Kidney epithelial cell (primary cell): ENCODE data around the gene ZPLD1. TPM values are rescaled to one million over a fixed set of nuclear protein-coding genes. Genes with fewer than 3 reads are reported as not detected.

ENCODE experiments used
- DNase-seq: peaks from one replicate; pipeline ENCODE4 v3.0.0-alpha.2; 2010; ENCODE audit warnings: low read depth
- H3K27me3 ChIP-seq: 2 replicates; pipeline ENCODE4 v1.6.0; 2011; ENCODE audit warnings: low read length; ENCODE audit not compliant: control insufficient read depth, insufficient read depth
- H3K36me3 ChIP-seq: 2 replicates; pipeline ENCODE4 v1.5.1; 2011; ENCODE audit warnings: low read length; ENCODE audit not compliant: control insufficient read depth, insufficient read depth
- H3K4me3 ChIP-seq: 2 replicates; pipeline ENCODE4 v1.5.1; 2011; ENCODE audit warnings: low read depth, mild to moderate bottlenecking, control low read depth, low read length
- total RNA-seq: library from RNA; depleted of rRNA; stranded (reverse); fragments of >200 nt; gene quantifications from 2 replicates; pipeline ENCODE4 v1.2.3, GENCODE V29; 2015
- TF ChIP-seq, protein P1 (sequence below): IDR thresholded peaks from 2 replicates; pipeline ENCODE4 v1.5.1; 2011; ENCODE audit warnings: mild to moderate bottlenecking, moderate library complexity, low read length, control low read depth, inconsistent platforms; ENCODE audit not compliant: insufficient read depth, poor library complexity, severe bottlenecking

The ZPLD1 gene
- total RNA-seq, 1 donor from 2014 or later: 0.08 TPM

DNA sequence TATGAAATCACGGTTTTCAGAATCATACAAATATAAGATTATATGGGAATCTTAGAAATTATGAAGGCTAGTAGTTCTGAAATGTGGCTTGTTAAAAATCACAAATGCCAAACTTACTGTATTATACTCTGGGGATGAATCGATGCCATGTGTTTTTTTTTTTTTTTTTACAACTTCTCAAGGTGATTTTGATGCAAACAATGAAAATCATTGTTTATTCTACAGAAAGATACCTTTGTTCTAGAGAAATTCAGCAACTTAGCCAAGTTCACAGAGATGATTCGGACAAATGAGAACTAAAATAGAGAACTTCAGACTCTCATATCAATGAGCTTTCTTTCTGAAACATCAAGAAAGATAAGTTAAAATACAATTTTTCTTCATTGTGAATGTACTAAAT, 92.0 kb downstream of the ZPLD1 start:
- H3K36me3 ChIP-seq: no peaks in the 10 kb centered on the region
- H3K27me3 ChIP-seq: no peaks in the 10 kb centered on the region
- no peak overlapping the region for H3K4me3 ChIP-seq
- TF ChIP-seq, protein P1, sequence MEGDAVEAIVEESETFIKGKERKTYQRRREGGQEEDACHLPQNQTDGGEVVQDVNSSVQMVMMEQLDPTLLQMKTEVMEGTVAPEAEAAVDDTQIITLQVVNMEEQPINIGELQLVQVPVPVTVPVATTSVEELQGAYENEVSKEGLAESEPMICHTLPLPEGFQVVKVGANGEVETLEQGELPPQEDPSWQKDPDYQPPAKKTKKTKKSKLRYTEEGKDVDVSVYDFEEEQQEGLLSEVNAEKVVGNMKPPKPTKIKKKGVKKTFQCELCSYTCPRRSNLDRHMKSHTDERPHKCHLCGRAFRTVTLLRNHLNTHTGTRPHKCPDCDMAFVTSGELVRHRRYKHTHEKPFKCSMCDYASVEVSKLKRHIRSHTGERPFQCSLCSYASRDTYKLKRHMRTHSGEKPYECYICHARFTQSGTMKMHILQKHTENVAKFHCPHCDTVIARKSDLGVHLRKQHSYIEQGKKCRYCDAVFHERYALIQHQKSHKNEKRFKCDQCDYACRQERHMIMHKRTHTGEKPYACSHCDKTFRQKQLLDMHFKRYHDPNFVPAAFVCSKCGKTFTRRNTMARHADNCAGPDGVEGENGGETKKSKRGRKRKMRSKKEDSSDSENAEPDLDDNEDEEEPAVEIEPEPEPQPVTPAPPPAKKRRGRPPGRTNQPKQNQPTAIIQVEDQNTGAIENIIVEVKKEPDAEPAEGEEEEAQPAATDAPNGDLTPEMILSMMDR: no peak
- DNase-seq: no peak

DNA sequence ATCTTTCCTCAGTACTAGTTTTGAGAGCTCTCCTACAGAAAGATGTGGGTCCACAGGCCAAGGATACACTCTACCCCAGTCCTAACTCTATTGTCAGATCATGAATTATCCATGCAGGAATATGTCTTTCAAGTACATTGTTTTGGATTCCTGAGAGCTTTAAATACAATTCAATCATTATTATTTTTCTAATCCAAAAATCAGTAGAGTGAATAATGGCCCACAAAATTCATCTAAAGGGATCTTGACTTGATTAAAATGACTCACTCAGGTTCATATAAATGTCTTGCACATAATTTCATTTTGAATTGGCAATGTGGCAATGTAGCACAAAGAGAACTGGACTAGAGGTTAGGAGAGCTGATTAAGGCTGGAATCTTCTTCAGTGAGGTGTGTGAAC, 93.9 kb downstream of the ZPLD1 start:
- H3K36me3 ChIP-seq: no peaks in the 10 kb centered on the region
- TF ChIP-seq, protein P1: no peak
- H3K4me3 ChIP-seq: no peak overlapping the region
- DNase-seq: no peak
- H3K27me3 ChIP-seq: no peaks in the 10 kb centered on the region
